Panc1 (cell line): ENCODE measurements around the gene LRRC25.

ENCODE experiments used
- POLR2AphosphoS5 ChIP-seq: IDR thresholded peaks from 2 replicates; pipeline ENCODE4 v1.6.1; 2012; ENCODE audit warnings: mild to moderate bottlenecking, low read depth, low read length, moderate library complexity
- SIN3A ChIP-seq: IDR thresholded peaks from 2 replicates; pipeline ENCODE4 v1.6.1; 2012; ENCODE audit warnings: low read depth, mild to moderate bottlenecking, low read length, moderate library complexity, borderline replicate concordance; ENCODE audit not compliant: insufficient read depth
- TF ChIP-seq, protein P1 (sequence below): fragments of 450-650 bp; IDR thresholded peaks from 2 replicates; pipeline ENCODE4 v1.5.1; 2017; ENCODE audit warnings: mild to moderate bottlenecking
- TF ChIP-seq, protein P2 (sequence below), 2 experiments: IDR thresholded peaks; 2 replicates each; pipeline ENCODE4 v1.6.1; 2011 to 2012; ENCODE audit warnings: low read depth in 2 of 2, control low read depth in 1 of 2, low read length in 1 of 2, mild to moderate bottlenecking in 1 of 2, moderate library complexity in 1 of 2; ENCODE audit not compliant: insufficient read depth in 1 of 2

DNA sequence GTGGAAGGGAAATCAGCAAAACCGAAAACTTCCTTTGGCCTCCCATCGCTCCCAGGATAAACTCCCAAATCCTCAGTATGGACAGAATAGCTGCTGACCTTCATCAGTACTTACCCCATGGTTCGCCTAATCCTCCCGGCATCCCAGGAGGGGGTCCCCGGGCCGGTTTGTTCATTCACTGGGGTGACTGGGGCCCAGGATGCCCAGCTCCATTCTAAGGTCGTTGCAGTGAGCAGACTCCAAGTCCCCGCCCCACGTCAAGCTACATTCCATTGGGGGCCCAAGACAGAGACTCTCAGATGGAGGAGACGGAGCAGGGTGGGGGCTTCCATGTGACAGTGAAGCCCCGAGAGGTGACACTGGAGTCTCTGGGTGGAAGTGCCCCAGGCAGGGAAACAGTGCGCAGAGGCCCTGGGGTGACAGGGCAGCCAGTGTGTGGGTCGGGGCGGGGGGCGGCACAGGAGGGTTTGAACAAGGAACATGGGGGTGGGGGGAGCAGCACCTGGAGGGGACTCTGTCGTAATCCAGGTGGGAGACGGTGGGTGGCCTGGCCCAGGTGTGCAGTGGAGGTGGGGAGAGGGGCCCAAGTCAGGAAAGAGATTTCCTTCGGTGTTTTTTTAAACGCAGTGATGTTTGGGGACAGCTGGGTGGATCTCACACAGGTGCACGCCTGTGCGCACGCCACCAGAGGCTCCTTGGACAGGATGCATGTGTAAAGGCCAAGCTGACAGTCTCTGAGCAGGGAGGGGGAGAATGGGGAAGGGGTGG, 26.9 kb upstream of the LRRC25 start:
- TF ChIP-seq POLR2AphosphoS5, result no peak
- TF ChIP-seq SIN3A, result no peak
- TF ChIP-seq, protein P1, sequence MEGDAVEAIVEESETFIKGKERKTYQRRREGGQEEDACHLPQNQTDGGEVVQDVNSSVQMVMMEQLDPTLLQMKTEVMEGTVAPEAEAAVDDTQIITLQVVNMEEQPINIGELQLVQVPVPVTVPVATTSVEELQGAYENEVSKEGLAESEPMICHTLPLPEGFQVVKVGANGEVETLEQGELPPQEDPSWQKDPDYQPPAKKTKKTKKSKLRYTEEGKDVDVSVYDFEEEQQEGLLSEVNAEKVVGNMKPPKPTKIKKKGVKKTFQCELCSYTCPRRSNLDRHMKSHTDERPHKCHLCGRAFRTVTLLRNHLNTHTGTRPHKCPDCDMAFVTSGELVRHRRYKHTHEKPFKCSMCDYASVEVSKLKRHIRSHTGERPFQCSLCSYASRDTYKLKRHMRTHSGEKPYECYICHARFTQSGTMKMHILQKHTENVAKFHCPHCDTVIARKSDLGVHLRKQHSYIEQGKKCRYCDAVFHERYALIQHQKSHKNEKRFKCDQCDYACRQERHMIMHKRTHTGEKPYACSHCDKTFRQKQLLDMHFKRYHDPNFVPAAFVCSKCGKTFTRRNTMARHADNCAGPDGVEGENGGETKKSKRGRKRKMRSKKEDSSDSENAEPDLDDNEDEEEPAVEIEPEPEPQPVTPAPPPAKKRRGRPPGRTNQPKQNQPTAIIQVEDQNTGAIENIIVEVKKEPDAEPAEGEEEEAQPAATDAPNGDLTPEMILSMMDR, result no peak
- TF ChIP-seq, protein P2, sequence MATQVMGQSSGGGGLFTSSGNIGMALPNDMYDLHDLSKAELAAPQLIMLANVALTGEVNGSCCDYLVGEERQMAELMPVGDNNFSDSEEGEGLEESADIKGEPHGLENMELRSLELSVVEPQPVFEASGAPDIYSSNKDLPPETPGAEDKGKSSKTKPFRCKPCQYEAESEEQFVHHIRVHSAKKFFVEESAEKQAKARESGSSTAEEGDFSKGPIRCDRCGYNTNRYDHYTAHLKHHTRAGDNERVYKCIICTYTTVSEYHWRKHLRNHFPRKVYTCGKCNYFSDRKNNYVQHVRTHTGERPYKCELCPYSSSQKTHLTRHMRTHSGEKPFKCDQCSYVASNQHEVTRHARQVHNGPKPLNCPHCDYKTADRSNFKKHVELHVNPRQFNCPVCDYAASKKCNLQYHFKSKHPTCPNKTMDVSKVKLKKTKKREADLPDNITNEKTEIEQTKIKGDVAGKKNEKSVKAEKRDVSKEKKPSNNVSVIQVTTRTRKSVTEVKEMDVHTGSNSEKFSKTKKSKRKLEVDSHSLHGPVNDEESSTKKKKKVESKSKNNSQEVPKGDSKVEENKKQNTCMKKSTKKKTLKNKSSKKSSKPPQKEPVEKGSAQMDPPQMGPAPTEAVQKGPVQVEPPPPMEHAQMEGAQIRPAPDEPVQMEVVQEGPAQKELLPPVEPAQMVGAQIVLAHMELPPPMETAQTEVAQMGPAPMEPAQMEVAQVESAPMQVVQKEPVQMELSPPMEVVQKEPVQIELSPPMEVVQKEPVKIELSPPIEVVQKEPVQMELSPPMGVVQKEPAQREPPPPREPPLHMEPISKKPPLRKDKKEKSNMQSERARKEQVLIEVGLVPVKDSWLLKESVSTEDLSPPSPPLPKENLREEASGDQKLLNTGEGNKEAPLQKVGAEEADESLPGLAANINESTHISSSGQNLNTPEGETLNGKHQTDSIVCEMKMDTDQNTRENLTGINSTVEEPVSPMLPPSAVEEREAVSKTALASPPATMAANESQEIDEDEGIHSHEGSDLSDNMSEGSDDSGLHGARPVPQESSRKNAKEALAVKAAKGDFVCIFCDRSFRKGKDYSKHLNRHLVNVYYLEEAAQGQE (IDR thresholded peaks at IDR 0.05; ENCODE audit: insufficient read depth in 1 of 2, low read depth in 2 of 2, low read length in 1 of 2), result no peak
